IPS-18a (cell line): ENCODE measurements around the gene DCC.
"Not testable (repeated sequence)": the region's sequence is repeated elsewhere in the genome, so short reads cannot be mapped to it uniquely, and the experiment has no call there.

Experiments used
- H3K27ac ChIP-seq: one replicate; pipeline ENCODE4 v1.5.1; 2013; ENCODE audit warnings: low read length
- H3K27me3 ChIP-seq: one replicate; pipeline ENCODE4 v1.6.1; 2013; ENCODE audit warnings: mild to moderate bottlenecking, low read length; ENCODE audit not compliant: control insufficient read depth, insufficient read depth
- H3K36me3 ChIP-seq: one replicate; pipeline ENCODE4 v1.6.1; 2013; ENCODE audit warnings: low read depth, low read length; ENCODE audit not compliant: control insufficient read depth
- H3K4me1 ChIP-seq: one replicate; pipeline ENCODE4 v1.6.1; 2013; ENCODE audit warnings: low read depth, low read length; ENCODE audit not compliant: control insufficient read depth
- H3K4me3 ChIP-seq: one replicate; pipeline ENCODE4 v1.5.1; 2013; ENCODE audit warnings: low read length
- H3K9ac ChIP-seq: one replicate; pipeline ENCODE4 v1.6.1; 2013; ENCODE audit warnings: mild to moderate bottlenecking, low read length, moderate library complexity
- H3K9me3 ChIP-seq: one replicate; pipeline ENCODE4 v1.6.1; 2013; ENCODE audit warnings: low read depth, low read length; ENCODE audit not compliant: control insufficient read depth

DCC gene

DNA sequence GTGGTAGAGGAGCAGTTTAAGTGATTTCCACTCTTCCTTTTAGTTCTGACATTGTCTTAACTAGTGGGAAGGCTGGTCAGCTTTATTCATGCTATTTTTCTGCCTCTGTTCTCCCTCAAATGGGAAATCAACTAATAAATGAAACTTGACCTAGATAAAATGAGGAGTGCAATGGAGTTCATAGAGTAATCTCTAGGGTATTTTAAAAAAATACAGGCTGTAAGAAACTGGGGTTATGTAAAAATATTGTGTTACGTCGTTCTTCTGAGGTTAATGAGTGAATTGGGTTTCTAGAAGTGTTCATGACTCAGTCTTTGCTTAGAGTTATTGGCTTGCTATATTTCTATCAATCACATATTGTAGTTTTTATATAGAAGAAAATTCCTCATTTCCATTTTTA is 1150.0 kb downstream of the DCC start:
- no peaks in the 10 kb centered on the region for H3K4me1 ChIP-seq
- H3K4me3 ChIP-seq: no peak overlapping the region
- no peaks in the 10 kb centered on the region for H3K9me3 ChIP-seq
- H3K36me3 ChIP-seq: no peaks in the 10 kb centered on the region
- H3K27ac ChIP-seq: no peak overlapping the region
- no peaks in the 10 kb centered on the region for H3K27me3 ChIP-seq
- H3K9ac ChIP-seq: no peak overlapping the region

DNA sequence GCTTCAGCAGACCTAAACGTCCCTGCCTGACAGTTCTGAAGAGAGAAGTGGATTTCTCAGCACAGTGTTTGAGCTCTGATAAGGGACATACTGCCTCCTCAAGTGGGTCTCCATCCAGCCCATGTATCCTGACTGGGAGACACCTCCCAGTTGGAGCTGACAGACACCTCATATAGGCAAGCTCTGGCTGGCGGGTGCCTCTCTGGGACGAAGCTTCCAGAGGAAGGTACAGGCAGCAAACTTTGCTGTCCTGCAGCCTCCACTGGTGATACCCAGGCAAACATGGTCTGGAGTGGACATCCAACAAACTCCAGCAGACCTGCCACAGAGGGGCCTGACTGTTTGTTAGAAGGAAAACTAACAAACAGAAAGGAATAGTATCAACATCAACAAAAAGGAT is 1156.0 kb downstream of the DCC start:
- no peaks in the 10 kb centered on the region for H3K36me3 ChIP-seq
- H3K4me3 ChIP-seq: no peak overlapping the region
- no peaks in the 10 kb centered on the region for H3K4me1 ChIP-seq
- no peaks in the 10 kb centered on the region for H3K27me3 ChIP-seq
- H3K27ac ChIP-seq: no peak overlapping the region
- H3K9ac ChIP-seq: no peak overlapping the region
- H3K9me3 ChIP-seq: no peaks in the 10 kb centered on the region

DNA sequence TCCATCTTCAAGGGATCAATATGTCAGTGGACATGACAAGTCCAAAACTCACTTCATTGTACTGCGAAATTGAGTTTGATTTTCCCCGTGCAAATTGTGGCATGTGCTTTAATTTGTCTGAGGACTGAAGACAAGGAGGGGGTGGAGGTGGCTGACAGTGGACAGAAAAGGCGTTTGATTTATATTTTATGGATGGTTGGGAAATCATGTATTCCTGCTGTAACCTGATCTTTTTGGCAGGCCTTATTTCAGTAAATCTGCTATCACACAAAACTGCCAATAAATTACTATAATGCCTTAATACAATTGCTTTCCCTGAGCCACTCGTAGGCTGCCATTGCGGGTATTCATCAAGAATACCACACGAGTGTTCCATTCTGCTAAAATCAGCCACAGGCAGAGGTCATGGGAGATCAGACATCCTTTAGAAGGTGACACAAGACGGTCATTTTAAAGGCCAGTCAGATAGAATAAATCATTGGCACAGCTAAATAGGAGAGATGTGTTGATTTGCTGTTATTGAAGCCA is 1164.0 kb downstream of the DCC start:
- Histone ChIP-seq H3K27me3 (no peaks in the 10 kb centered on the region), H3K9me3 (no peaks in the 10 kb centered on the region), H3K9ac (no peak overlapping the region), H3K4me3 (no peak overlapping the region), H3K36me3 (no peaks in the 10 kb centered on the region), H3K4me1 (no peaks in the 10 kb centered on the region), H3K27ac (no peak overlapping the region)

DNA sequence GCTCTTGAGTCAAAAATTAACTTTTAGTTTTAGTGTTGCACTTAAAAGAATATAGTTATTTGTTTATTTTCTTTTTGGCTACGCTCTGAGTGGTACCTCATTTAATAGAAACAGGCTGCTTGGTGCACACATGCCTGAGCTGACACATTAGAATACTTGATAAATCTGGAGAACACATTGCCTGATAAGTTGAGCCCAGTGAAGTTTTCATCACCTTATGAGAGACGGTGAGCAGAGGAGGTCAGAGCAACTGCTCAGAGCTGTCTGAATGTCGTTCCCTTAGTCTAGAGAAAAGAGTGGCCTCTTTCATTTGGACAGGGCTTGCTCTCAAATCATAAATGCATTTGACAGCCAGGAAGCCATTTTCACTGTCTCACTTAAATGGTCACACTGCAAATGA is 1168.5 kb downstream of the DCC start:
- Histone ChIP-seq H3K4me3 (no peak overlapping the region), H3K27me3 (no peaks in the 10 kb centered on the region), H3K27ac (no peak overlapping the region), H3K4me1 (no peaks in the 10 kb centered on the region), H3K9ac (no peak overlapping the region), H3K36me3 (no peaks in the 10 kb centered on the region), H3K9me3 (no peaks in the 10 kb centered on the region)

DNA sequence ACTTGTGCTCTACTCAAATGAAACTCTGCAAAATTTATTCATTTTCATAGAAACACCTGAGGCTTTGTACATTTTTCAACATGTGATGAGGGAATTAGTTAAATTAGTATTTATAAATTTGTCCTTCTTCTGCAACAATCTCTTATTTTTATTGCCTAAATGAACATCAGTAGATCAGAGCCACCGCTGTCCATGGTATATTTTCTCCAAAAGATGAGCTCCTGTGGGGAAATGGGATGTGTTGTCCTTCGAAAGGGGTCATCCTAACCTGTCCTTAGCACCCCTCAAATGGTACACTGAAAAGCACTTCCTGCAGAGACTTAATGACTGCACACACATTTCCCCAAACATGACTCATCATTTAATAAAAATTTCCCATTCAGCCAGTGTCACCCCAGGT is 1169.9 kb downstream of the DCC start:
- Histone ChIP-seq H3K9me3 (no peaks in the 10 kb centered on the region), H3K36me3 (no peaks in the 10 kb centered on the region), H3K4me1 (no peaks in the 10 kb centered on the region), H3K9ac (no peak overlapping the region), H3K4me3 (no peak overlapping the region), H3K27ac (no peak overlapping the region), H3K27me3 (no peaks in the 10 kb centered on the region)

DNA sequence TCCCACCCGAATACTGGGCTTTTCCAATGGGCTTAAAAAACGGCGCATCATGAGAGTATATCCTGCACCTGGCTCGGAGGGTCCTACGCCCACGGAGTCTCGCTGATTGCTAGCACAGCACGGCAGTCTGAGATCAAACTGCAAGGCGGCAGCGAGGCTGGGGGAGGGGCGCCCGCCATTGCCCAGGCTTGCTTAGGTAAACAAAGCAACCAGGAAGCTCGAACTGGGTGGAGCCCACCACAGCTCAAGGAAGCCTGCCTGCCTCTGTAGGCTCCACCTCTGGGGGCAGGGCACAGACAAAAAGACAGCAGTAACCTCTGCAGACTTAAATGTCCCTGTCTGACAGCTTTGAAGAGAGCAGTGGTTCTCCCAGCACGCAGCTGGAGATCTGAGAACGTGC is 1171.7 kb downstream of the DCC start:
- not testable (repeated sequence) for H3K9me3 ChIP-seq, H3K4me3 ChIP-seq, H3K4me1 ChIP-seq, H3K9ac ChIP-seq, H3K27ac ChIP-seq, H3K36me3 ChIP-seq, H3K27me3 ChIP-seq

DNA sequence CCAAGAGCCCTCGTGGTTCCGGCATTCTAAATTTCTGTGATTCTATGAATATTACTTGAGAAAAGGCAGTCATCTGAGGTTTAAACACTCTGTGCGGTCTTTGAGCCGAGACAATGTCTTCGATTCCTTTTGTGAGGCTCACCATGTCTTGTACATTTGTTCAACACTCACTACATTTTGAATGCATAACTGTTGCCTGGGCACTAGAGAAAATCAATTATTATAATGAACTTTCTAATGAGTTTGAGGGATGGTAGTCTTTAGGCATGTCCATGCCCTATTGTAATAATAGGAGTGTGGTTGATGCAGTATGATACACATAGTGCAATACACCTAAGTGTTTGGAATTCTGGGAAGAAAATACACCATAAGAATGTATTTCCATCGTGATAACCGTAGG is 1181.1 kb downstream of the DCC start:
- no peaks in the 10 kb centered on the region for H3K9me3 ChIP-seq
- H3K4me3 ChIP-seq: no peak overlapping the region
- no peak overlapping the region for H3K9ac ChIP-seq
- H3K27ac ChIP-seq: no peak overlapping the region
- no peaks in the 10 kb centered on the region for H3K27me3 ChIP-seq
- H3K4me1 ChIP-seq: no peaks in the 10 kb centered on the region
- H3K36me3 ChIP-seq: no peaks in the 10 kb centered on the region

DNA sequence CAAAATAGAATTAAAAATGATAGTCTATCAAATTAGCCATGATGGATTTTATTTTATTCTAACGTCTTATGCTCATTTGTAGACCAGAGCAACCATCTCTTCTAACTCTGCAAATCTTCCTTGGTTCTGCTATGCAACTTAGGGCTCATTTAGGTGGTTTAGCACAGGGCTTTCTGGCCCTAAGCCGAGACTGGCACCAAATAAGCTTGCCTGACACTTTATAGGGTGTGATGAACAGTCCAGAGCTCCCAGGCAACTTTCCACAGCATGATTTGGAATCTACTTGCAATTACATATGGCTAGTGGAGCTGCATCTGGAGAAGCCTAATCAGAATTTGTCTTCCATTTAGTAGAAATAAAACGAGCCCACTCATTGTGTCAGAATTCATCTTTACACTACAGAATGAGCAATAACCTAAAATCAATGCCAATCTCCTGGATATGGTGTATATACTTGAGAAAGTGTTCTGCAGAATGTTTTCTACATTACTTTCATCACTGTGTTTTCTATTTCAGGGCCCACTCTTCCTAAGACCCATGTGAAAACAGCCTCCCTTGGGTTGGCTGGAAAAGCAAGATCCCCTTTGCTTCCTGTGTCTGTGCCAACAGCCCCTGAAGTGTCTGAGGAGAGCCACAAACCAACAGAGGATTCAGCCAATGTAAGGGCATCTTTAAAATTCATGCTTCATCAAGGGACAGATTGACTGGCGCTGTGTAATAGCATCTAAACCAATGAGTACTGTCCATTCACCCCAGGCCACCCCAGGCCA is 1186.3 kb downstream of the DCC start:
- H3K36me3 ChIP-seq: no peaks in the 10 kb centered on the region
- H3K9me3 ChIP-seq: no peaks in the 10 kb centered on the region
- H3K4me1 ChIP-seq: no peaks in the 10 kb centered on the region
- no peaks in the 10 kb centered on the region for H3K27me3 ChIP-seq
- H3K9ac ChIP-seq: no peak overlapping the region
- no peak overlapping the region for H3K4me3 ChIP-seq
- H3K27ac ChIP-seq: no peak overlapping the region

DNA sequence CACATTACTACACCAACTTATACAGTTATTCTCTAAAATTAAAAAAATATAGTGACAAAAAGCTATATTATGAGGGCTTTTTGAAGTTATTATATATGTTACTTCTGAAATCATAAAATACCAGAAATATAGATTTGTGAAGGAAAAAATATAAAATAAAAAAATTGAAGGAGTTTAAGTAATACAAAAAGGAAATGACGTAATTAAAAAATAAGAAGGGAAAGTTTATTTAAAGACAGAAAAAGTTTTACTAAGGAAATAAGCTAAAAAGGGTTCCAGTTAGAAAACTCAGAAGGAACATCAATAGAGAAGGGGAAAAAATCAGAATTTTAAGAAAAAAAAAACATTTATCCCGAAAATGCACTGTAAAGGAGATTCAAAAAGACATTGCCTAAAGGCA is 1187.4 kb downstream of the DCC start:
- H3K27me3 ChIP-seq: no peaks in the 10 kb centered on the region
- no peak overlapping the region for H3K27ac ChIP-seq
- H3K36me3 ChIP-seq: no peaks in the 10 kb centered on the region
- H3K4me1 ChIP-seq: no peaks in the 10 kb centered on the region
- no peak overlapping the region for H3K4me3 ChIP-seq
- H3K9ac ChIP-seq: no peak overlapping the region
- H3K9me3 ChIP-seq: no peaks in the 10 kb centered on the region

DNA sequence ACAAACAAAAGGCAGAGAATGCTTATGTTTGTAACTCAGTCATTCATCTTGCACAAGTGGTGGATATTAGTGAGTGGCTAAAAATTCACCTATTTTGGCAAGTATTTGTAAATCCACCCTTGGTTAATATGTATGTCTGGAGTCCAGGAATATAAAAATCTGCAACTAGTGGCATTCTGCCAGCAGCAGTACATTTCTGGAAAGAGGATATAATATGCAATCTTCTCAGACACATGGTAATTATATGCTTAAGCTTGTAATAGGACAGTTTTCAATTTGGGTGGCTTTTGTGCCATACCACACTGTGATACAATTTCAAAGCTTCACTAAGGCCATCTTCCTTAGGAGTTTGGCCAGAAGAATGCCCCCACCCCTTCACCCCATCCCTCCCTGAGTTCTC is 1191.2 kb downstream of the DCC start:
- no peak overlapping the region for H3K9ac ChIP-seq
- H3K4me3 ChIP-seq: no peak overlapping the region
- H3K9me3 ChIP-seq: no peaks in the 10 kb centered on the region
- peaks cover 4% of the 10 kb centered on the region for H3K4me1 ChIP-seq
- H3K27ac ChIP-seq: no peak overlapping the region
- no peaks in the 10 kb centered on the region for H3K27me3 ChIP-seq
- no peaks in the 10 kb centered on the region for H3K36me3 ChIP-seq

DNA sequence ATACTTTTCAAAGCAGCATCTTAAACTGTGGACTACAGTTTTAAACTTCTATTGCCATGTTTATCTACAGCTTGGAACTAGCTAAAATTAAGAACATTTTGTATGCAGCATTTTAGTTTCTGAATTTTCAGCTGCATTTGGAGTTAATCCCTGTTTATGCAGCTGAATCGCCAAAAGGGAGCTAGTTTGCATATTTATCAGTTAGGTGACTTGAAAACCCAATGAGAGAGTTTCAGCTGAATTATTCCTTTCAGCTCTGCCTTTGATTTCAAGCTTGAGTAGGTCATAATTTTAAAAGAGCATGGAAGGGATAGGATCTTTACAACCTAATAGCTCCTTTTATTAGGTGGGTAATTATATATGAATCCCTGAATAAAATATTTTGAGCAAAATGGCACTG is 1191.9 kb downstream of the DCC start:
- Histone ChIP-seq H3K9me3 (no peaks in the 10 kb centered on the region), H3K4me3 (no peak overlapping the region)

DNA sequence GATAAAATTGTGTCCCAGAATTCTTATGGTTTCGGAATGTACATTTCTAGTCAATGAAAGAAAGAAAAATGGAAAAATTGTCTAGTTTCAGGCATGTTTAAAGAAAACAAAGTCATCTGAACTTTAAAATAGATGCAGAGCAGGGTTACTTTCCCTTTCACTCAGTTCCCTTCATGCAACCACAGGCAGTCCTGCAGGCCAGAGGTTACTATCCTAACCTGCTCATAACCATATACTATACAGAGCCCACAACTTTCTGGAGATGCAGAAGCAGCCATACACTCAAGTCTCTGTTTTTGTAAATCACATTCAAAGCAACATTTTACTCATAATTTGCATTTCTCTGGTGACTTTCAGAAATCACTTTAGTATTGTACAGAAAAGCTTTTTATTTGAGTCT is 1194.2 kb downstream of the DCC start:
- Histone ChIP-seq H3K9ac (no peak overlapping the region), H3K27me3 (no peaks in the 10 kb centered on the region), H3K9me3 (no peaks in the 10 kb centered on the region), H3K36me3 (no peaks in the 10 kb centered on the region), H3K27ac (no peak overlapping the region), H3K4me3 (no peak overlapping the region), H3K4me1 (peaks cover 4% of the 10 kb centered on the region)

More for the DNA sequence above, 1191.9 kb downstream of the DCC start:
- Histone ChIP-seq H3K9ac (no peak overlapping the region), H3K36me3 (no peaks in the 10 kb centered on the region), H3K4me1 (peaks cover 4% of the 10 kb centered on the region), H3K27me3 (no peaks in the 10 kb centered on the region), H3K27ac (no peak overlapping the region)
